Stimulated activated CD8-positive, alpha-beta memory T cell treated with anti-CD3 and anti-CD28 coated beads, Interleukin-15, amount 100 ng/mL, for 1 hour (primary cell): ENCODE measurements around the gene LIMK1.
"Not testable (repeated sequence)": the region's sequence is repeated elsewhere in the genome, so short reads cannot be mapped to it uniquely, and the experiment has no call there.

ENCODE experiments used
- DNase-seq: peaks from one replicate; pipeline ENCODE4 v3.0.0-alpha.2; 2020; ENCODE audit warnings: low read depth

LIMK1 gene

DNA sequence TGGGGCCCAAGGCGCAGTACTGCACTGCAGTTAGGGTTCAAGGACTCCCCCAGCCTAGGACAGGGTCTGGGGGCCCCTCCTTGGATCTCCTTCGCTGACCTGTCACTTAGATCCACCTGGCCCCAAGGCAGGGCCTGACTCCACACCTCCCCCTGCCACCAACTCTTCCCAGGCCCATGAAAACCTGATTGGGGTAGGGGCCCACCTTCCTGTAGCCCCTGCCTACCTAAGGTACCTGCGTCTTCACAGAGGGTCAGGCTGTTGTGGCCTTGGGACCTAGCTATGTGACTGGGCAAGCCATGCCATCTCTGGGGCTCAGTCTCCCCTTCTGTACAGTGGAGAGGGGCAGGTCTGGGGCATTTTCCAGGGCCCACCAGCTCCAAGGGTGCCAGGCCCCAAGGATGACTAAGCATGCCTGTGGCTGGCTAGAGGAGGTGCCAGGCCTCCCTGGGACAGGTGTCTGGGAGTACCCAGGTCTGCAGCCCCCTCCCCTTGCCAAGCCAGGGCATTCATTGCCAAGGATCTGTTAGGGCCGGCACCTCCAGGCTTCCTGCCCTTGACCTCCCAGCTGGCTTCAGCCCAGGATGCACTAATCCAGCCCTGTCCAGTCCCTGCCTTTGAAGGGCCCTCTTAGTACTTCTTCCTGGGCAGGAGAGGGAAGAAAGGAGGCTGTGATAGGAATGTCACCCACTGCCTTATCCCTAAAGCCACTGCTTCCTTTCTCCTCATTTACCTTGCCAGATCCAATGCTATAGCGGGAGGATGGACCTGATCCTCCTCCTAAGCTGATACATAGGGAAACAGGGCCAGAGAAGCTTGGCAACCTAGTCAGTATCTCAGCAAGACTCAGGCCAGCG is 1.3 kb downstream of the LIMK1 start:
- DNase-seq, result no peak

DNA sequence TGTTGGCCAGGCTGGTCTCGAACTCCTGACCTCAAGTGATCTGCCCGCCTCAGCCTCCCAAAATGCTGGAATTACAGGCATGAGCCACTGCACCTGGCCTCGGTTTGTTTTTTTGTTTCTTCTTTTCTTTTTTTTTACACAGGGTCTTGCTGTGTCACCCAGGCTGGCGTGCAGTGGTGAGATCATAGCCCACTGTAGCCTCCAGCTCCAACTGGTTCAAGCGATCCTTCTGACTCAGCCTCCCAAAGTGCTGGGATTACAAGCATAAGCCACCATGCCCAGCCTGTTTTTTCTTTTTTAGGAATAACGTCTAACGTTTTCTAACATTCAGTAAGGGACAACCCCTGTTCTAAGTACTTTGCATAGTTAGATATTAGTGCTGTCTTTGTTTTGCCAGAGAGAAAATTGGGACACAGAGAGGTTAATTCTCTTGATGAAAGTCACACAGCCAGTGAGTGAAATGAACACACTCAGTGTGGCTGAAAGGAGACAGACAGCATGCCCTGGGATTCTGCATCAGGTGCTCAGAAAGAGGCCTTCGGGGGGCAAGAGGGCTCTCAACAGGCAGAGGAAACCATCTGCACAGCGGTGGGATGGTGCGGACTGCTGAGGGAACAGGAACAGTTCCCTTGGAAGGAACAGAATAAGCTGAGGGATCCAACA is 4.3 kb downstream of the LIMK1 start:
- DNase-seq, result no peak

DNA sequence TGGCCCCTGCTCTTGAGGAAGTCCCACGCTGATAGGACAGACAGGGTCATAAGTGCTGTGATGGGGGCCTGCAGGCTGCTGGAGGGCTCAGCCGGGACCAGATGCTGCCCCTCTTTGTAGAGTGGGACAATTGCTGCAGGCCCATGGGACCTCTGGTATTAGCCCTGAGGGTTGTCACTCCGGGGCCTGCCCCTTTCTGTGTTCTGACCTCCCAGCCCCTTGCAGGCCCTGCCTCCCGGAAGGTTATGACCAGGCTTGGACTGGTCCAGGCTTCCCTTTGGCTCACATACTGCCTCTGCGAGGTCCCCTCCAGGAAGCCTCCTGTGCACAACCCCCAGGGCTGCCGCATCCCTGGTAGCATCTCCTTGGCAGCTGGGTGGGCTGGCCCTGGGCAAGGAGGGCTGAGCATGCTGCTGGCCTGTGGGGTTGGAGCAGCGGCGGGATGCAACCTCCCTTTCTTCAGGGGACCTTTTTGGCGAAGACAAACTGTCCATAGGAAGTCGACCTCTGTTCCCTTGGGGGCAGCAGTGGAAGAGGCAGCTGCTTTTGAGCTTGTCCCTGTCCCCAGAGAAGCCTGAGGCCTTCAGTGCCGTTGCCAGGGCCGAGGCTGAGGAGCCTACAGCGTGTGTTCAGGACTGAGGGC is 8.8 kb downstream of the LIMK1 start:
- no peak for DNase-seq

DNA sequence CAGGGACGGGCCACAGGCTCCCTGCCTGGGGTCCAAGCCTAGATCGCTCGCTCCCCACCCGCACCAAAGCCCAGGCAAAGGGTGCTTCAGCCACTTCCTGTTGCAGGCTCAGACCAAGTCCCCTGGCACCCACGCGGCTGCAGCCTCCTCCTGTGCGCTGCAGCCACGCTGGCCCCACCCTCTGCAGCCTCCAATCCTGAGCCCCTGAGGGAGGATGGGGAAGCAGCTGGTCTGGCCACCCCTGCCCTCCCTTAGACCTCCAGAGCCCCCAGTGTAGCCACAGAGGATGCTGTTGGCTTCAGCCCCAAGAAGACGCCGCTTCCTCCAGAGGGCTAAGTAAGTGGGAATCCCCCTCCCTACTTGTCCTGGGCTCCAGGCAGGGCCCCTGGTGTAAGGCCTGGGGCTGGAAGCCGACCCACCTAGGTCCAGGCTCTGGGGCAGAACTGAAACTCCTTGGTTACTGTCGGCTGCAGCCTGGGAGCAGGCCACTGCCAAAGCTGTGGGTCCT is 9.4 kb downstream of the LIMK1 start:
- DNase-seq, result no peak

DNA sequence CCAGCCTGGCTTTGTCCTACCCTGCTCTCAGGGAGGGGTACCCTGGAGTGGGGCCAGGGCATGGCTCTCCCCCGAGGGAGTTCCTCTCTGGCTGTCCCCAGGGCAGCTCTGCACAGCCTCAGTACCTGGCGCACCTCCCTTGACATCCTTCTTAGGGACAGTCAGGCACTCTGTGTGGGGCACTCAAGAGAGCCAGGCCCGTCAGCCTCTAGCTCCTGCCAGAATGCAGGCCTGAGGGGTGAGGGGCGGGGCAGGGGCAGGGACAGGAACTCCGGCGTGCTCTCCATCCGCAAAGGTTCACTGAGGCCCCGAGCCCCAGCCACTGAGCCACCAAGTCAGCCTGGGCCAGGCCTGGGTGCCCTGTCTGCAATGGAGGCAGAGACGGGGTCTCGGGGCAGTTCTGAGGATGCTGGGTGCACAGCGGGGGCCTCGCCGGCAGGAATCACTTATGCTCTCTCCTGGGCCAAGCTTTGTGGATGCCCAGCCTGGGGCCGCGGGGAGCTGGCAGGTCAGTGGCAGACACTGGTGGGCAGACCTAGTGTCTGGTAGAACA is 10.1 kb downstream of the LIMK1 start:
- DNase-seq, result no peak

DNA sequence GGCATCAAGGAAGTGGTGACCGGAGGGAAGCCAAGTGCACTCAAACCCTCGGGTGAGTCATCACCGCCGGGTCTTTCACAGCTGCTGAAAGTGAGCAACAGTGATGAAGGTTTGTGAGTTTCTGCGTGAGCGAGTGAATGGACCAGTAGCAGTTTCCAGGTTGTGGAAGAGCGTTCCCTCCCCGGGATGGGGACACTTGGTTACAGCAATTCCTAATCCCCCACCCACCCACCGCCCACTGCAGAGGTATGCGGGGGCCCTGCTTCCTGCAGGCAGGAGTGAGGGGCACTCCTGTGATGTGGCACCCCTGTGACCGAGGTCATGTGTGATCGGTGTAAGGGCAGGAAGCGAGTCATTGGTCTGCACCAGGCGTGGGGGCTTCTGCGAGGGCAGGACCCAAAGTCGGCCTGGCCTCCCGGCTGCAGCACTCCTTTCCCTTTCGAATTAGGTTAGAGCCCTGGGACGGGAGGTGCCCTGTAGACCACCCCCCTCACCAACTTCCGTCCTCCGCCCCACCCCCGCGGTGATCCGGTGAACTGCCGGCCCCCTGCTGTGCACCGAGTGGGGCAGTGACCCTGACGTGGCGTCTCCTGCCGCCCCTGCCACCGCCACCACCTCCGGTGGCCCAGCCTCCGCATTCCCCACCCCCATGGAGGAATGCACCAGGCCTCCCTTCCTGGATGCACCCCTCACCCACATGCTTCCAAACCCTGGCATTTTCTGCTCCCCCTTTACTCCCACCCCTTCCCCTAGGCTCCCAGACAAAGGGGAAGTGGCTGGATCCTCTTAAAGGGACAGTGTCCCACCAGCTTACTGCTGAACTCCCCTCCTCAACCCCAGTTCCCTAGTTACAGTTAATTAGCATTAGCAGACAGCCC is 10.9 kb downstream of the LIMK1 start:
- peak; percentile 47 for DNase-seq

DNA sequence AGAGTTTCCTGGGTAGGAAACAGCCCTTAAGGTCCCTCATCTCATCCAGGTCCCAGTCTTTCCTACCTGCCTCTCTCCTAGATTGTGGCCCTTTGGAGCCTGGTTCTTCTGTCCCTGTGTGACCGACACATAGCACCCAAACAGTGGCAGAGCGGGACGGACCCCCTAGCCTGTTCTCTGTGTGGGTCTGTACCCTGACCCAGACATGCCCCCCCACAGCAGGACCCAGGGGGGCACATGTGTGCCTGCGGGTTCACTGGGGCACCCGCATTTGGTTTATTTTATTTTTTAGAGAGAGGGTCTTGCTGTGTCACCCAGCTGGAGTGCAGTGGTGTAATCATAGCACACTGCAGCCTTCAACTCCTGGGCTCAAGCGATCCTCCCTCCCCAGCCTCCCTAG is 11.5 kb downstream of the LIMK1 start:
- DNase-seq, result no peak

DNA sequence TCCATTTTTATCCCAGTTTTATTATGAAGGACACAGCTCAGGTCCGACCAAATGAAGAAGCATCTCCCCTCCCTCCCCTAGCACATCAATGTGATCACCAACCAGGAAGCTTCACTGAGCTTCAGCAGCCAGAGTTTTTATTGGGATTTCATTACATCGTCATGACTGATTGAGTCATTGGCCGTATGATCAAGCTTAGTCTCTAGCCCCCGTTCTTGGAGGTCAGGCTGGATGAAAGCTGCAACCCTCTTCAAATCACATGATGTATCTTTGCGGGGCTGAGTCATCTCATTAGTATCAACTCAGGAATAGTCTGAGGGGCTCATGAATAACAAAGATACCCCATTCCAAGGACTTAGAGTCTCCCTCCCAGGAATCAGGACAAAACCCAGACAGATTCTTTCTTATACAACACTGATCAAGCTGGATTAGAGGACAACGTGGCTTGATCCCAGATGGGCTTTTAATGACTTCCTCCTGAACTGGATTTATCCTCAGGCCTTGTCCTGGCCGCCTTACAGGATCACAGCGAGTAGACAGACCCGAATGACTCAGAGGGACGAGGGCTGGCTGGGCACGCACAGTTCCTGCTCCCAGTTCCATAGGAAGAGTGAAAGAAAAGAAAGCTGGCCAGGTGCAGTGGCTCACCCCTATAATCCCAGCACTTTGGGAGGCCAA is 14.5 kb downstream of the LIMK1 start:
- DNase-seq, result no peak

DNA sequence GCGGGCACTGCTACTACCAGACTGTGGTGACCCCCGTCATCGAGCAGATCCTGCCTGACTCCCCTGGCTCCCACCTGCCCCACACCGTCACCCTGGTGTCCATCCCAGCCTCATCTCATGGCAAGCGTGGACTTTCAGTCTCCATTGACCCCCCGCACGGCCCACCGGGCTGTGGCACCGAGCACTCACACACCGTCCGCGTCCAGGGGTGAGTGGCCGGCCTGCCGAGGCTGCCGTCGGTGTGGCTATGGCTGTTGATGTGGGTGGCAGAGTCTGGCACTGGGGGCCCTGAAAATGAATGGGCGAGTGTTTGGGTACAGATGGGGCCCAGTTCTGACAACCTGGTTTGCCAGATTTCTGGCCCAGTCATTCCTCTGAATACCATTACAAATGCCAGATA is 15.4 kb downstream of the LIMK1 start:
- DNase-seq, result no peak

DNA sequence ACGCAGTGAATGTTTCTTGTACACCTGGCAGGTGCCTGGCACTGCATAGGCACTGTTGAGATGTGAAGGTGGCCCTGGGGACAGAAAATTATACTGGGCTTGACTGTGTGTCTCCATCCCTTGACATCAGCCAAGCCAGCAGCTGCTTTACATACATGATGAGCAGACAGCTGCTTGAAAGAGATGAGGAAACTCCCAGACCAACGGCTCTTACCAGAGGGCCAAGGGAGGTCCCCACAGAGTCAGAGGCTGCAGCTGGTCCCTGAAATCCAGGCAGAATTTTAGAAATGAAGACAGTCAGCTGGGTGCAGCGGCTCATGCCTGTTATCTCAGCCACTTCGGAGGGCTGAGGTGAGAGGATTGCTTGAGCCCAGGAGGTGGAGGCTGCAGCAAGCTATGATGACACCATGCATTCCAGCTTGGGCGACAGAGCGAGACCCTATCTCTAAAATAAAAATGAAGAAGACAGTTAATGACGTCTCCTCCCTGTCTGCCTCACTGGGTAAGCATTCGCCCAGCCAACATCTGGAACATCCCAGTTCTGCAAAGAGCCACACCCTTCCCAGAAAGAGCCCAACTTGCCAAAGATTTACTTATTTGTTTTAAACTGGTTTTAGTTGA is 17.6 kb downstream of the LIMK1 start:
- no peak for DNase-seq

DNA sequence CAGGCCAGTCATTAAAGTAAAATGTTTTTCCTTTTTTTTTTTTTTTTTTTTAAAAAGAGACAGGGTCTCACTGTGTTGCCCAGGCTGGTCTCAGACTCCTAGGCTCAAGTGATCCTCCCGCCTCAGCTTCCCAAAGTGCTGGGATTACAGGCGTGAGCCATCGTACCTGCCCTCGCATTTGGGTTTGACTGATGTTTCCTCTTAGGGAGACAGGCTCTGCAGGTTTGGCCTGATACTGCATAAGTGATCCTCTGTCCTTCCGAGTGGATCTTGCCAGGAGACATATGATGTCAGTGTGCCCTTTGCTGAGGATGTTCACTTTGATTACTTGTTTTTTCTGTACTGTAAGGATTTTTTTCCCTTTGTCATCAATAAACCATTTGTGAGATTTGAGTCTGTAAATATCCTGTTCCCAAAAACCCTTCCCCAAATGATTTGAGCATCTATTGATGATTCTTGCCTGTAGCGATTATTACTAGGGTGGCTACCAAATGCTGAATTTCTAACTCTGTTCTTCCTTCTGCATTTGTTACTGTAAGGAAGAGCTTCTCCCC is 19.7 kb downstream of the LIMK1 start:
- DNase-seq, result no peak

DNA sequence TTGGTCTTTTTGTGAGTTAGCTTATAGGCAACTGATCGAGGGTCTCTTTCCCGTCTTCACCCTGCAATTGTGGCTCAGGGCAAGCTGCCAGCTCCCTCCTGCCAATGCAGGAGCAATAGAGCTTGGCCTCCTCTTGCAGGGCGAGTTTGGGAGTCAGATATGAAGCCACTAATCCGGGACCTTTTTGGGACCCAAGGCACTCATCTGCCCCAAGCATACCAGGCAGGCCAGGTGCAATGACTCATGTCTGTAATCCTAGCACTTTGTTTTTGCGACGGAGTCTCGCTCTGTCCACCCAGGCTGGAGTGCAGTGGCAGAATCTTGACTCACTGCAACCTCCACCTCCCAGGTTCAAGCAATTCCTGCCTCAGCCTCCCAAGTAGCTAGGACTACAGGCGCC is 21.1 kb downstream of the LIMK1 start:
- no peak for DNase-seq

DNA sequence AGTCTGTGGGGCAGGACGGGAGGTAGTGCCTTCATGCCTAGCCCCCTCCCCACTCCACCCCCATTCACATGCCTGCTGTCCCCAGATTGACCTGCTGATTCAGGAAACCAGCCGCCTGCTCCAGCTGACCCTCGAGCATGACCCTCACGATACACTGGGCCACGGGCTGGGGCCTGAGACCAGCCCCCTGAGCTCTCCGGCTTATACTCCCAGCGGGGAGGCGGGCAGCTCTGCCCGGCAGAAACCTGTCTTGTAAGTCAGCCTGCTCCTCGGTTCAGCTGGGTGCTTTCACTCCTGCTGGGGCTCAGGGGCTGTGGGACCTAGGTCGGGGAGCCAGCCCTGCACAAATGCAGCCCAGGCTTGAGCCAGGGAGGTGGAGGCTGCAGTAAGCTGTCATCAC is 22.4 kb downstream of the LIMK1 start:
- DNase-seq, result no peak

DNA sequence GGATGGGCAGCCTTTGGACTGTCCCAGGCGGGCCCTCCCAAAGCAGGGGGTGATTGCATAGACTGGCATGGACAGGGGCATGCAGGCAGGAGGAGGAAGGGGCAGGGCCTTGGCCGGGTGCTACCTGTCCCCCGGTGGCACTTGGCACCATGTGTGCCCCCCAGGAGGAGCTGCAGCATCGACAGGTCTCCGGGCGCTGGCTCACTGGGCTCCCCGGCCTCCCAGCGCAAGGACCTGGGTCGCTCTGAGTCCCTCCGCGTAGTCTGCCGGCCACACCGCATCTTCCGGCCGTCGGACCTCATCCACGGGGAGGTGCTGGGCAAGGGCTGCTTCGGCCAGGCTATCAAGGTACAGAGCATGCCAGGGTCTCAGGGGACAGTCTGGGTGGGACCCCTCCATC is 23.2 kb downstream of the LIMK1 start:
- DNase-seq, result no peak

DNA sequence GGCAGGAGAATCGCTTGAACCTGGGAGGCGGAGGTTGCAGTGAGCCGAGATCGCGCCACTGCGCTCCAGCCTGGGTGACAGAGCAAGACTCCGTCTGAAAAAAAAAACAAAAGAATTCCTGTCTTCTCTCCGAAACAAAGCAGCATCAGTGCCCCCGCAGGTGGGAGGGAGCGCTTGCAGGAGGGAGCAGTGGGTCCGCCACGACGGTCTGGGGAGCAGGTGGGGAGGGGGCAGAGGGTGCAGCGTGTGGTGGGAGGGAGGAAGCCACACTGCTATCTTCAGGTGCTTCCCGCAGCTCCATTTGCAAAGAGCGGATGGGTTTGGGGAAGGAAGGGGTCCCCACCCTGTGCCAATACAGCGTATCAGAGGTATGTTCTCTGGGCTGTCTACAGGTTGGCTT is 31.7 kb downstream of the LIMK1 start:
- no peak for DNase-seq

DNA sequence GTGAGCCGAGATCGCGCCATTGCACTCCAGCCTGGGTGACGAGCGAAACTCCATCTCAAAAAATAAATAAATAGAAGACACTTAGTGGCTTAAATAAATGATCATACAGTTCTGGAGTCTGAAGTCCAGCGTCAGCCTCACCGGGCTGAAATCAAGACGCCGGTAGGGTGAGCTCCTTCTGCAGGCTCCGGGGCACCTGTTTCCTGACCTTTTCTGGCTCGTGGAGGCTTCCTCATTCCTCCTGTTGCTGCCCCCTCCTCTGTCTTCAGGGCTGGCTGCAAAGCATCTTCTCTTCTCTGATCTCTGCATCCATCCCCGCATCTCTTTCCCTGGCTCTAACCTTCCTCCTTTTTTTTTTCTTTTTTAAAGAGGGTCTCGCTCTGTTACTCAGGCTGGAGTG is 32.8 kb downstream of the LIMK1 start:
- no peak for DNase-seq

DNA sequence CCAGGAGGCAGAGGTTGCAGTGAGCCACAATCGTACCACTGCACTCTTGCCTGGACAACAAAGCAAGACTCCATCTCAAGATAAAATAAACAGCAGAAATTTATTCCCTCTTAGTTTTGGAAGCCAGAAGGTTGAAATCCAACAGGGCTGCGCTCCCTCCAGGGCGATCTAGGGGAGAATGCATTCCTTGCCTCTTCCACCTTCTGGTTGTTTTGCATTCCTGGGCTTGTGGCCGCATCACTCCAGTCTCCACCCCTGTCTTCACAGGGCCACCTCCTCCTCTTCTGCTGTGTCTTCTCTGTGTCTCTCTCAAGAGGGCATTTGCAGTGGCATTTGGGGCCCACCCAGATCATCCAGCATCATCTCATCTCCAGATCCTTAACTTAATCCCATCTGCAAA is 36.2 kb downstream of the LIMK1 start:
- no peak for DNase-seq

DNA sequence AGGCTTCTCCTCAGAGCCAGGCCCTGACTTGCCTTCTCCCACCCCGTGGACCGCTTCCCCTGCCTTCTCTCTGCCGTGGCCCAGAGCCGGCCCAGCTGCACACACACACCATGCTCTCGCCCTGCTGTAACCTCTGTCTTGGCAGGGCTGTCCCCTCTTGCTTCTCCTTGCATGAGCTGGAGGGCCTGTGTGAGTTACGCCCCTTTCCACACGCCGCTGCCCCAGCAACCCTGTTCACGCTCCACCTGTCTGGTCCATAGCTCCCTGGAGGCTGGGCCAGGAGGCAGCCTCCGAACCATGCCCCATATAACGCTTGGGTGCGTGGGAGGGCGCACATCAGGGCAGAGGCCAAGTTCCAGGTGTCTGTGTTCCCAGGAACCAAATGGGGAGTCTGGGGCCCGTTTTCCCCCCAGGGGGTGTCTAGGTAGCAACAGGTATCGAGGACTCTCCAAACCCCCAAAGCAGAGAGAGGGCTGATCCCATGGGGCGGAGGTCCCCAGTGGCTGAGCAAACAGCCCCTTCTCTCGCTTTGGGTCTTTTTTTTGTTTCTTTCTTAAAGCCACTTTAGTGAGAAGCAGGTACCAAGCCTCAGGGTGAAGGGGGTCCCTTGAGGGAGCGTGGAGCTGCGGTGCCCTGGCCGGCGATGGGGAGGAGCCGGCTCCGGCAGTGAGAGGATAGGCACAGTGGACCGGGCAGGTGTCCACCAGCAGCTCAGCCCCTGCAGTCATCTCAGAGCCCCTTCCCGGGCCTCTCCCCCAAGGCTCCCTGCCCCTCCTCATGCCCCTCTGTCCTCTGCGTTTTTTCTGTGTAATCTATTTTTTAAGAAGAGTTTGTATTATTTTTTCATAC is 38.0 kb downstream of the LIMK1 start:
- no peak for DNase-seq

DNA sequence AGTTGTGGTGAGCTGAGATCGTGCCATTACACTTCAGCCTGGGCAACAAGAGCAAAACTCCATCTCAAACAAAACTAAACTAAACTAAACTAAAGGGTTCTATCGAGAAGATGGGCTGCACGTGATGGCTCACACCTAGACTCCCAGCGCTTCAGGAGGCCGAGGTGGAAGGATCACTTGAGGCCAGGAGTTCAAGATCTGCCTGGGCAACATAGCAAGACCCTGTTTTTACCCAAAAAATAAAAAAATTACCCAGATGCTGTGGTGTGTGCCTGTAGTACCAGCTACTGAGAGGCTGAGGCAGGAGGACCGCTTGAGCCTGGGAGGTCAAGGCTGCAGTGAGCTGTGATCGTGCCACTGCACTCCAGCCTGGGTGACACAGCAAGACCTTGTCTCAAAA is 40.3 kb downstream of the LIMK1 start:
- DNase-seq, result not testable (repeated sequence)
